Cardiac fibroblast (primary cell): ENCODE results near the gene SUN2.

Experiments
- DNase-seq, 2 donors: peaks; one replicate each; pipeline versions ENCODE4 v3.0.0 to v3.0.0-alpha.2; 2010; ENCODE audit warnings: low read depth in 2 of 2
- H3K4me3 ChIP-seq, 2 donors: replicated peaks in 1 of 2; 1 replicate in 1 of 2; 2 replicates in 1 of 2; pipeline ENCODE4 v1.5.1; 2011; ENCODE audit warnings: low read depth in 2 of 2, low read length in 2 of 2, mild to moderate bottlenecking in 2 of 2, moderate library complexity in 1 of 2
- TF ChIP-seq, protein P1 (sequence below): IDR thresholded peaks from one replicate; pipeline ENCODE4 v1.5.1; 2011; ENCODE audit warnings: low read depth, mild to moderate bottlenecking, low read length, inconsistent platforms

SUN2 gene

DNA sequence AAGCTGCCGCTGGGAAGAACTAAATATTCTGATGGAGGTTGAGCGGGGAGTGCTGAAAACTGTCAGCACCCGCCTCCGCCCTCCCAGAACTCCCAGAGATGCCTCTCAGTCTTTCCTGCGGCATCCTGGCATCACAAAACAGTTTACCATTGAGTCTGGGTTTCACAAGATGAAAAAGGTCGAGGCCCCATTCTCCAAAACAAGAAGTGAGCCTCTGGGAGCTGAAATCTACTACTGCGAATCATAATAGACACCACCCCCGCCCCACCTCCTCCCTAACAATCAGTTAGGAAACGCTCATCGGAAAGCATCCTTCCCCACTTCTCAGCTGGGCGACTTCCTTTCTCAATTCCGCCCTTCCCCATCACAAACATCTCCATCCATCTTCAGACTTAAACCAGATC, 1.0 kb downstream of the SUN2 start:
- H3K4me3 ChIP-seq, result peak overlapping the region; percentile 45 to 65
- TF ChIP-seq, protein P1, sequence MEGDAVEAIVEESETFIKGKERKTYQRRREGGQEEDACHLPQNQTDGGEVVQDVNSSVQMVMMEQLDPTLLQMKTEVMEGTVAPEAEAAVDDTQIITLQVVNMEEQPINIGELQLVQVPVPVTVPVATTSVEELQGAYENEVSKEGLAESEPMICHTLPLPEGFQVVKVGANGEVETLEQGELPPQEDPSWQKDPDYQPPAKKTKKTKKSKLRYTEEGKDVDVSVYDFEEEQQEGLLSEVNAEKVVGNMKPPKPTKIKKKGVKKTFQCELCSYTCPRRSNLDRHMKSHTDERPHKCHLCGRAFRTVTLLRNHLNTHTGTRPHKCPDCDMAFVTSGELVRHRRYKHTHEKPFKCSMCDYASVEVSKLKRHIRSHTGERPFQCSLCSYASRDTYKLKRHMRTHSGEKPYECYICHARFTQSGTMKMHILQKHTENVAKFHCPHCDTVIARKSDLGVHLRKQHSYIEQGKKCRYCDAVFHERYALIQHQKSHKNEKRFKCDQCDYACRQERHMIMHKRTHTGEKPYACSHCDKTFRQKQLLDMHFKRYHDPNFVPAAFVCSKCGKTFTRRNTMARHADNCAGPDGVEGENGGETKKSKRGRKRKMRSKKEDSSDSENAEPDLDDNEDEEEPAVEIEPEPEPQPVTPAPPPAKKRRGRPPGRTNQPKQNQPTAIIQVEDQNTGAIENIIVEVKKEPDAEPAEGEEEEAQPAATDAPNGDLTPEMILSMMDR, result no peak
- peak; percentile 56 to 63 for DNase-seq

- peak overlapping the region; percentile 30 to 65 for H3K4me3 ChIP-seq
- TF ChIP-seq, protein P1, result no peak
- DNase-seq, result peak; percentile 44 to 84
These were observed 1.6 kb downstream of the SUN2 start for GRCh38 chr22:38753948-38754750.

GRCh38 chr22:38751422-38752346, 4.1 kb downstream of the SUN2 start:
- H3K4me3 ChIP-seq, result no peak overlapping the region
- no peak for DNase-seq
- TF ChIP-seq, protein P1, result no peak

- no peak overlapping the region for H3K4me3 ChIP-seq
- TF ChIP-seq, protein P1, result no peak
- no peak for DNase-seq
These were observed 4.8 kb downstream of the SUN2 start for GRCh38 chr22:38751066-38751421.

GRCh38 chr22:38750638-38751037, 5.2 kb downstream of the SUN2 start:
- no peak overlapping the region for H3K4me3 ChIP-seq
- DNase-seq, result no peak
- TF ChIP-seq, protein P1, result no peak

GRCh38 chr22:38750104-38750503, 5.7 kb downstream of the SUN2 start:
- no peak for DNase-seq
- TF ChIP-seq, protein P1, result no peak
- H3K4me3 ChIP-seq, result no peak overlapping the region
